GDM1 (cell line): Measurements from ENCODE around the gene KRTAP10-3.

Experiments used
- DNase-seq: peaks from one replicate; lab custom pipeline; 2025; lab: John Stamatoyannopoulos, UW

KRTAP10-3 gene

DNA sequence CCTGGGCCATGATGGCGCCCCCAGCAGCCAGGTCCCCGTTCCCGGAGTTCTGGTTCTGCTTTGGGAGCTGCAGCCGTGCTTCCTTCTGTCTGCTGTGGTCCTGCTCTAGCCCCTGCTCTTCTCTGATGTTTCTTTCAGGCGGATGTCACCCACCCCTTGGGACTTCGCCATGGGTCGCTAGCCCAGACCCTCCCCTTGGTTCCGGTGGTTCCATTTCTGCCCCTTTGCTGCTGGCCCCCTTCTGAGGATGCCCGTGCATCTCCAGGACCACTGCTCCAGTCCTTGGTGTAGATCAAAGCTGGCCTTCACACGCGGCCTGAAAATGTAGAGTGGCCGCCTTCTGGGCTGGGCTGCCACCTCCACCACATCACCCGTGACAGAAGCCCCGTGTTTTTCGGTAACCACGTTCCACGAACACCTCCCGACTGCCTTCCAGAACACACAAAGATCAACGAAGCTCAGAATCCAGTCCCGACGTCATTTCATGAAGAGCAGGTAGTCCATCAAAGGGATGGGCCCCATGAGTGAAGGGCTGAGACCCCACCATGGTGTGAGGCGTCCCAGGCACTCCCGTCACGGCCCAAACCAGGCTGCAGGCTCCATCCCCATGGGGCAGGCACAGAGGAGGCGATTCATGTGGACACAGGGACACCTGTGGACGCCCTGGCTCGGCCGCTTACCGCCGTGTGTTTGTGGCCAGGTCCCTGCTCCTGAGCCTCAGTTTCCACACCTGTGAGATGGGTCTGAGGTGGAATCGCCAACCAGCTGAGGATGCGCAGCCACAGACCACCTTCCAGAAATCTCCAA is 43.0 kb downstream of the KRTAP10-3 start:
- DNase-seq = no peak

DNA sequence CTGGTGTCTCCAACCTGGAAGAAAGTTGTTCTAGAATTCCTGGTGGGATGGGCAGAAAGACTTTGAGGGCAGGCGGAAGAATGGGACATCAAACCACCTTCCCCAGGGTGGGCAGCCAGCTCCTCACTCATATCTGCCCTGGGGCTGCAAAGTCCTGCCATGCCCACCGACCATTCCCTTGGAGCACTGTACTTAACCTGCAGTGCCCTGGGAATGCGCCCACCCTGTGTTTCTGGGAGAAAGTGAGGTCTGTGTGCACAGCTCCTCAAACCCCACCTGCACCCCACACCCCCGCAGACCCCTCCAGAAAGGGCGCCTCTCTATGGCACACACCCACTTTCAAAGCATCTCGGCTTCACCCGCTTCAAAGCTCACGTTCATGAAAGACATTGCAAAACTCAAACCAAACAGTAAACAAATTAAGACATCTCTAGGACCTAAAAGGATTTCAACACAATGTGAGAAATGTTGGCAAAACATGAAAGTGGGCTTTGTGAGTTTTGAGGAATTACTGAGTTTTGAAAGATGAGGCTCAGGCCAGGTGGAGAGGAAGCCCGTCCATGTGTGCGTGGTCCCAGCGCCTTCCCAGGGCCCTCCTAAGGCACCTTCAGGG is 43.7 kb downstream of the KRTAP10-3 start:
- no peak for DNase-seq

DNA sequence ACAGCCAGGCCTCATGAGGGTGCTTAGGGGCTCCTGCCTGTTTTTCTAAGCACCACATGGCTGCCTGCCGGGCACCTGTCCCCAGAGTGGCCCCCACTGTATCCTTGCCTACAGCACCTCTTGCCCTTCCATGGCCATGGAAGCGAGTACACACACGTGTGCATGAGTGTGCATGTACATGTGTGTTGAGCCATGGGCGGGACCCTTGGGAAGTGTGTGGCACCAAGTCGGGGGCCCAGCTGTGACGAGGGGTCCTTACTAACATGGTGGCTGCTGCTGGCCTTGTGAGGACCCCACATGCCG is 44.4 kb downstream of the KRTAP10-3 start:
- DNase-seq = no peak

DNA sequence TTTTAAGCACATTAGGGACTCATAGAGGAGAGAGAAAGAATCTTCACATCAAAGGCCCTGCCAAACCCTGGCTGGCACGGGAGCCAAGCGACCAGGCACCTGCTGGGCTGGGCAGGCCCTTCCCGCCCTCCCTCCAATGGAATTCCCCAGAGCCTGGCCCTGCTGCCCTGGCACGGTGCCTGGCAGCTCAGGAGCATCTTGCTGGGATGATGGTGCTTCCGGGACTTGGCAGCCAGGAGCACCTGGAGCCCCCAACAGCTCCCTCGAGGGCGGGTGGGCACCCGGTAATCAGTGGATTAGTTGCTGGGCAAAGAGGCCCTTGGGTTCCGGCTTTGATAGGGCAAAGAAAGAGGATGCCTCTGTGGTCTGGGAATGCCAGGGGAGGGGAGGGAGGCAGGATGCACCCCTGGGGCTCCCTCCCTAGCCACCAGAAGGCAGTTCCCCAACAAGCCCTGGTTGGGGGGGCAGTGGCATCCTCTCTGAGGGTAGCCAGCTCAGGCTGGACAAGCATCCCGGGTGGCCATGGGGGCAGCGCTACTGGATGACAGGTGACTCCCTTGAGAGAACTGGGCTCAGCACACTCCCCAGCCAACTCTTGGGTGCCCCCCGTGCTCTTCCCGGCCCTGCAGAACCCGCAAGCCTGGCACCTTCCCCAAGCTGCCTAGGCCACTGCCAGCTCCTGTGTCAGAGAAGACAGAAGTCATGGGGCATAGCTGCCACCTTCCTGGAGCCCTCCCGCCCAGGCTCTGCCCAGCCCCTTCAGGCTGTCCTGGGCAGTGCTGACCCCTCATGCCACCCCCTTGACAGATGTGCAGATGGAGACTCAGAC is 45.0 kb downstream of the KRTAP10-3 start:
- no peak for DNase-seq

DNA sequence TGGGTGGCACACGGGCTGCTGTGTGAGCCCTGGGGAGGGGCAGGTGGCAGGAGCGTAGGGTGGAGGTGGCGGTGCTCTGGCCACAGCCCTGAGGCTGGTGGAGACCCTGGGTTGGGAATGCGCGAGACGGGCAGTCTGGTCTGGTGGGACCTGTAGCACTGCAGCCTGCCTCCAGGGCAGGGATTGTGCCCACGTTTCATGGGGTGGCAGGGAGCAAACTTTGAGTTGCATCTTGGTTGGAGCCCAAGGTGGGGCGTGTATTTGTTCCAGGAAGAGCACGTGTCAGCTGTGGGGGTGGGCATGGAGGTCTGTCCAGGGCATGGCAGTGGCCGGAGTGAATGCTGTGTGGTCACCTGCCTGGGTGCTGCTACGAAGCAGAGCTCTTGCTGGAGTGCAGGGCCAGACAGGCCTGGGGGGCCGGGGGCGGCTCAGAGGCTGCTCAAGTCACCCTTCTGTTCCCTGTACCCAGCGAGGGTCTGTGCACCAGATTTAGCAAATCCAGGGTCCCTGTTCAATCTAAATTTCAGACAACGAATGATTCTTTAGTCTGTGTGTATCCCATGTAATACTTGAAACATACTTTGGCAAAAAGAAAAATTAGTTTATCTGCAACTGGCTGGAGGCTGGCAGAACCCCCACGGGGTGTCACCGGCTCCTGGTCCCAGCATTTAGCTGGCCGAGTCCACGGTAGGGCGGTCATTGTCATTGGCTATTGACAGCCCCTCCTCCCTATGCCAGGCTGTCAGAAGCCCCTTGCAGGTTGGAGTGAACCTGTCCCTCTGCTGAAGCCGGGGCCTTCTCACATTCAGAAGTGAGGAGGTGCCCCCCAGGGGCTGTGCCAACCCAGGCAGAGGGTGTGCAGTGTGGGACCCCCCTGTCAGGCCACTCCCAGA is 45.9 kb downstream of the KRTAP10-3 start:
- DNase-seq = no peak

DNA sequence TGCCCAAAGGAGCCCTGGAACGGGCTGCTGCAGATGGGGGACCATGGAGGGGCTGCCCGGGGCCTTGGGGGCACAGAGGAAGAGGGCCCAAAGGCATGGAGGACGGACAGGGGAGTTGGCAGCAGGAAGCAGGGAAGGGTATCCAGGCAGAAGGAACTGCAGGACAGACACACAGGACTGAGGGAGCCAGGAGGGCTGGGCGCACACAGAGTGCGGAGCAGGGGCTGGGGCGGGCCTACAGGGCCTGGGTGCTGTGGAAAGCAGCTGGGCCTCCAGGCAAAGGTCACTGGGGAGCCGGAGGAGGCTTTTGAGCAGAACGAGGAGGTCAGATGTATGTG is 46.7 kb downstream of the KRTAP10-3 start:
- no peak for DNase-seq

DNA sequence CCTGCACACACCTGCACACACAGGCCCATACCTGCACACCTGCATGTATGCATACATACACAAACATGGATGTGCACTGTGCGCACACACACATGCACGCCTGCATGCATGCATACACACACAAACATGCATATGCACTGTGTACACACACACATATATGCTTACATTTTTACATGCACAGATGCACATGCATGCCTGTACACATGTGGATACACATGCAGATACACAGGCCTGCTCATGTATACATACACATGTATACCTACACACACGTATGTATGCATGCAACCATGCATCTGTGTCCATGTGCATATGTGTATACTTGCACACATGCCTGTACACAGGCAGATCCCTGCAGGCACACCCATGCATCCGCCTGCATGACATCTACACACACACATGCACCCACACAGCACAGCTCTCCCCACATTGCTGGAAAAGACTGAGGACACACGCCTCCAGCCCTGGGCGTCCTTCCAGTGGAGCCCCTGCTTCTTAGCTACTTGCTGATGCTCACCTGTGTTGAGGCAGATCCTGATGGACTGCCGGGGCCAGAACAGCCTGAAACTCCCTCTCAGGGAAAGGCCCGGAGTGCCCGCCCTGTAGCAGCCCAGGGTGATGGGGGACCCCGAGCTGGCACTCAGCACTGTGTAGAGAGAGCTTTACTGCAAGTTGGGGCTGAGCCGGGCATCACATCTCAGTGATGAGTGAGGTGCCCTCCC is 47.2 kb downstream of the KRTAP10-3 start:
- no peak for DNase-seq

DNA sequence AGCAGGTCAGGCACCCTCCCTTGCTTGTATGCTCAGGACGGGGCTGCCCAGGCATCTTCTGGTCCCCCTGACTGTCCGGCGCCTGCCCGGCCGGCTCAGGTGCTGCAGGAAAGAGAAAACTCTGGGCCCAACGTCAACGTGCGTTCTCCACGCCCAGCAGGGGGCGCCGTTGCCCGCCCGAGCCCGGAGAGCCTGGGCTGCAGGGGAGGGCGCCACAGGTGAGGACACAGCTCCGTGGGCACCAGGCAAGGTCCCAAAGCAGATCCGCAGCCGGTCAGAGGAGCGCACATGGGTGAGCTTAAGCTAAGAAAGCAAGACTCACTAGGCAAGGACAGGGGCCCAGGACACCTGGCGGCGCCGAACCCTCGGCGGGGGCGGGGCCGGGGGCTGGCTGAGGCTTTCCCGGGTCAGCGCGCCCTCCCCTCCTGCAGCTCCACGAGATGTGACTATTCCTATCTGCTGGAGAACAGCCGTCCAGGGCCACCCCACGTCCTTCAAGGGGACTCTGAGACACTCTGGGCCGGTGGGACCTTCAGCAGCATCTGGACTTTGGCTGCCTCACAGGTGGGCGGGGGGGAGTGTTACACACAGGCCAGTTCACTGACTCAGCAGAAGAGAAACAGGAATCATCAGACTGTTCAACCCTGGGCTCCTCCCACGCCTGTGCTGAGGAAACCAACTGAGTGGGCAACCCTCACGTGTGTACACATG is 47.9 kb downstream of the KRTAP10-3 start:
- DNase-seq = peak; percentile 50

DNA sequence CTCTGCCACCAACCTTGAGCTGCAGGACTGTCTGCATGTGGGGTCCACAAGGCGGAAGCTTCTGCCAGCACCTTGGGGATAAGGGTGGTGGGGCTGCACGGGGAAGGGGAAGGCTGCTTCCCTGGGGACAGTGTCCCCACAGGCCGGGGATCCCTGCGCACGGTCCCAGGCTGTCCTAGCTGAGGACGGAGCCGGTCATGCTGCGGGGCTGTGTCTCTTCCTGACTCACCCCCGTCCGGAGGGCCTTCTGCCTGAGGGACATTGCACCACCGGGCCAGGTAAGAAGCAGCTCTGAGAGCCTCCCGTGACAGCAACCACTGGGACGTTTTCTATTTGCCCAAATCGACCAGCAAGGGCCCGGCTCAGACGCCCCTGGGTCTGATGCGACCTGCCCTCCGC is 48.5 kb downstream of the KRTAP10-3 start:
- no peak for DNase-seq

DNA sequence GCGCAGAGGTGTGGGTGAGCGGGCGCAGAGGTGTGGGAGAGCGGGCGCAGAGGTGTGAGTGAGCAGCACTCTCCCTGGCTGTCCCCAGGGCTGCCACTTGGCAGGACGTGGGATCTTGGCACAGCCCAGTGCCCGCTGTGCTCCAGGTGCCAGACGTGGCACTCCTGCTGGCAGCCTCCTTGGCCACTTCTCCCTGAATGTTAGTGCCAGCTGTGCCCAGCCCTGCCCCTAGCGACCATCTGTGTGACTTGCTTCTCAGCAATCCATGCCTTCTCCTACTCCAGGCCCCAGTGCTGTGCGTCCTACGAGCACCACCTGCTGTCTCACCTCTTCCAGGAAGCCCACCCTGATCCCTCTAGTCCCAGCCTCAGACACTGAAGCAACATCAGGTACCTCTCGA is 49.1 kb downstream of the KRTAP10-3 start:
- no peak for DNase-seq

DNA sequence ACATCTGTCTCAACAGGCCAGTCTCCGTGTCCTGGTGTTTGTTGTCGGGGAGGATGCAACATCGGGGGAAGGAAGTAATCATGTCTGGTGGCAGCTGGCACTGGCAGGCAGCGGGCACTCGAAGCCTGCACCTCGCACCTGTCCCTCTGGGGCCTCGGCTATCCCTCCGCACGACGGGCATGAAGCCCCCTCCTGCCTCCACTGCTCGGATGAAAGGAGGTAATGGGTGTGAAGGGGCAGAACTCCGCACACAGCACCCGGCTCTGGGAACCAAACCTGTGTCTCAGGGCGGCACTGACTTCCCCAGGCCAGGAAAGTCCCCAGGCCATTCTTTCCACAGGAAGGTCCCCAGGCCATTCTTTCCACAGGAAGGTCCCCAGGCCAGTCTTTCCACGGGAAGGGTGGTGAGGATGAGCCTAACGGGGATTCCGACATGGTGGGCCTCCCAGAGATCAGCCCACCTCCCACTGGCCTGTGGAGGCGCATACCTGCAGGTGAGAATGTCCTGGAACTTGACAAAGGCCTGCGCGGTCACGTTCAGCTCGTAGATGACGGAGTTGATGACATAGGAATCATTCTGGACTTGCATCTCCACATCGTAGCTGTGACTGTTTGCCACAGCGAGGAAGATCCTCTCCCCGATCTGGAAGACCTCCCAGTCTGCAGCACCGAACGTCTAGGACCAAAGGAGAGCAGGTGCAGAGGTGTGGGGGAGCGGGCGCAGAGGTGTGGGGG is 49.7 kb downstream of the KRTAP10-3 start:
- DNase-seq = no peak

DNA sequence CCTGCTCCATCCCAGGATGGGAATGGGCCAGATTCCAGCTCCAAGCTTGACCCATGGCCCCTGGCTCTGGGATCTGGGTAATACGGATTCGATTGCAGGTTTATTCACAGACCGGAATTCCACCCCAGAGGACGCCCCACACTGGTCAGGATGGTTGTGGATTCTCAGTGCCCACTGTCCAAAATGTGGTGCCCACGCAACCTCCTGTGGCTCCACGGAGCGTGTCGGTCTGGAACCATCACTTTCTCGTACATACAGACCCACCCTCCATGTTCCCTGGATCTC is 50.2 kb downstream of the KRTAP10-3 start:
- no peak for DNase-seq
